ENCODE results near the gene QPRT.
"Not testable (repeated sequence)": the region's sequence is repeated elsewhere in the genome, so short reads cannot be mapped to it uniquely, and the experiment has no call there.

DNA sequence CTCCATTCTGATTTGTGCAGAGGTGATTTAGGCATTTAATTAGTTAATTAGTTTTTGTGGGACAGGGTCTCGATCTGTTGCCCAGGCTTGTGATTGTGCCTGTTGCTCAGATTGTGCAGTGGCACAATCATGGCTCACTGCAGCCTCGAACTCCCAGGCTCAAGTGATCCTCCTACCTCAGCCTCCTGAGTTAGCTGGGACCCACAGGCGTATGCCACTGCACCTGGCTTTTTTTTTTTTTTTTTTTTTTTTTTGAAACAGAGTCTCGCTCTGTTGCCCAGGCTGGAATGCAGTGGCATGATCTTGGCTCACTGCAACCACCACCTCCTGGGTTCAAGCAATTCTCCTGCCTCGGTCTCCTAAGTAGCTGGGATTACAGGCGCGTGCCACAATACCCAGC lies 25.1 kb upstream of the QPRT start:
- TF ChIP-seq CTCF (IDR thresholded peaks at IDR 0.05; ENCODE audit: borderline replicate concordance, extremely low read depth, low read length, poor library complexity, severe bottlenecking); EZH2 (IDR thresholded peaks at IDR 0.05; ENCODE audit: borderline replicate concordance, low read depth, low read length, severe bottlenecking): not testable (repeated sequence)

Measured in DND-41 (cell line).